HCT116 (cell line): Measurements from ENCODE around the gene ADORA1. TPM values are rescaled to one million over a fixed set of nuclear protein-coding genes. Genes with fewer than 3 reads are reported as not detected.

Experiments
- ATAC-seq: fragments of 200-7000 bp; cut with Tn5 transposase; 2 replicates; pipeline ENCODE4 v1.9.1; 2020; ENCODE audit warnings: mild to moderate bottlenecking, moderate library complexity
- BruUV-seq: library from RNA; stranded (reverse); fragments of 400-500 nt; replicated peaks from 2 replicates; lab custom pipeline; 2021; lab: Mats Ljungman, UMichigan
- CTCF ChIA-PET: fragments of 300-600 bp; sonication (Branson Sonifier 250); formaldehyde crosslinking; loops from one replicate; lab custom pipeline; 2021; ENCODE audit warnings: antibody characterized with exemption; lab: Charles Lee
- POLR2A ChIA-PET: fragments of 300-600, 350-600 bp; sonication (Branson Sonifier 250); formaldehyde crosslinking; loops from one replicate; lab custom pipeline; 2021; ENCODE audit warnings: antibody characterized with exemption; lab: Charles Lee
- RAD21 ChIA-PET, 2 experiments: fragments of 300-600 bp; sonication (Branson Sonifier 250); formaldehyde crosslinking; loops; one replicate each; lab custom pipeline; 2023; ENCODE audit warnings: low total read pairs in 2 of 2; ENCODE audit not compliant: uncharacterized antibody in 2 of 2, unreplicated experiment in 2 of 2, low non-redundant PET in 1 of 2; lab: Charles Lee
- DNase-seq: peaks from one replicate; pipeline ENCODE4 v3.0.0-alpha.2; 2010; ENCODE audit warnings: low read depth, low spot score
- H2AFZ ChIP-seq: fragments of 200-600 bp; shearing (Covaris generic), sonication (generic); 2 replicates; pipeline ENCODE4 v1.6.1; 2017; ENCODE audit warnings: low read depth, mixed run types, mixed read lengths, antibody characterized with exemption, low read length; ENCODE audit not compliant: poor library complexity, severe bottlenecking
- H3K27ac ChIP-seq: 2 replicates; pipeline ENCODE4 v1.5.1; 2012; ENCODE audit warnings: low read depth, low read length
- H3K27me3 ChIP-seq: fragments of 200-600 bp; sonication (generic); 2 replicates; pipeline ENCODE4 v1.6.1; 2016; ENCODE audit warnings: mixed run types, low read length, mixed read lengths; ENCODE audit not compliant: insufficient read depth
- H3K36me3 ChIP-seq, 2 experiments: fragments of 200-500 bp in 1 of 2; fragments of 200-600 bp in 1 of 2; sonication (Bioruptor generic) in 1 of 2; sonication (generic) in 1 of 2; 2 replicates each; pipeline versions ENCODE4 v1.5.1 to v1.6.1; 2014 to 2016; ENCODE audit warnings: low read length in 2 of 2, inconsistent platforms in 1 of 2, mixed read lengths in 1 of 2, mixed run types in 1 of 2; ENCODE audit not compliant: insufficient read depth in 2 of 2, control insufficient read depth in 1 of 2
- H3K4me1 ChIP-seq, 2 experiments: fragments of 200-600 bp in 1 of 2; sonication (generic) in 1 of 2; 2 replicates each; pipeline versions ENCODE4 v1.5.1 to v1.6.1; 2012 to 2017; ENCODE audit warnings: low read length in 2 of 2, inconsistent platforms in 1 of 2, mild to moderate bottlenecking in 1 of 2, mixed read lengths in 1 of 2, mixed run types in 1 of 2, moderate library complexity in 1 of 2; ENCODE audit not compliant: insufficient read depth in 2 of 2, control insufficient read depth in 1 of 2
- H3K4me2 ChIP-seq: fragments of 200-600 bp; sonication (generic); 2 replicates; pipeline ENCODE4 v1.6.1; 2017; ENCODE audit warnings: mixed run types, low read length, mixed read lengths
- H3K4me3 ChIP-seq, 2 experiments: fragments of 200-600 bp in 1 of 2; sonication (generic) in 1 of 2; replicated peaks in 1 of 2; 2 replicates each; pipeline ENCODE4 v1.5.1; 2011 to 2016; ENCODE audit warnings: low read length in 2 of 2, control low read depth in 1 of 2, low read depth in 1 of 2, mild to moderate bottlenecking in 1 of 2, mixed read lengths in 1 of 2, mixed run types in 1 of 2
- H3K79me2 ChIP-seq: fragments of 200-600 bp; sonication (generic); 2 replicates; pipeline ENCODE4 v1.6.1; 2017; ENCODE audit warnings: mild to moderate bottlenecking, mixed run types, low read length, moderate library complexity, mixed read lengths; ENCODE audit not compliant: insufficient read depth
- H3K9ac ChIP-seq: fragments of 200-600 bp; sonication (generic); 2 replicates; pipeline ENCODE4 v1.6.1; 2016; ENCODE audit warnings: low read length, mixed read lengths
- H3K9me2 ChIP-seq: fragments of 200-600 bp; sonication (generic), shearing (Covaris generic); 2 replicates; pipeline ENCODE4 v1.6.1; 2017; ENCODE audit warnings: mixed run types, mild to moderate bottlenecking, moderate library complexity; ENCODE audit not compliant: insufficient read depth
- H3K9me3 ChIP-seq, 2 experiments: fragments of 200-500 bp in 1 of 2; fragments of 200-600 bp in 1 of 2; sonication (Bioruptor generic) in 1 of 2; sonication (generic) in 1 of 2; 2 replicates each; pipeline ENCODE4 v1.6.1; 2014 to 2017; ENCODE audit warnings: low read length in 2 of 2, mixed read lengths in 2 of 2, inconsistent platforms in 1 of 2, low read depth in 1 of 2, mild to moderate bottlenecking in 1 of 2, mixed run types in 1 of 2, moderate library complexity in 1 of 2; ENCODE audit not compliant: control insufficient read depth in 1 of 2, insufficient read depth in 1 of 2
- H4K20me1 ChIP-seq: fragments of 200-600 bp; sonication (generic), shearing (Covaris generic); 2 replicates; pipeline ENCODE4 v1.6.1; 2017; ENCODE audit warnings: mixed run types, mild to moderate bottlenecking, moderate library complexity; ENCODE audit not compliant: insufficient read depth
- ATF3 ChIP-seq: IDR thresholded peaks from 2 replicates; pipeline ENCODE4 v1.6.1; 2012
- CBX3 ChIP-seq: IDR thresholded peaks from 2 replicates; pipeline ENCODE4 v1.6.1; 2012; ENCODE audit warnings: low read depth
- EGR1 ChIP-seq: IDR thresholded peaks from 2 replicates; pipeline ENCODE4 v1.6.1; 2012; ENCODE audit warnings: low read depth
- ELF1 ChIP-seq: IDR thresholded peaks from 2 replicates; pipeline ENCODE4 v1.6.1; 2012; ENCODE audit warnings: low read depth, borderline replicate concordance
- EZH2 ChIP-seq: fragments of 200-600 bp; sonication (generic); IDR thresholded peaks from 2 replicates; pipeline ENCODE4 v1.6.1; 2017; ENCODE audit warnings: antibody characterized with exemption, mixed run types
- EZH2phosphoT487 ChIP-seq: fragments of 200-600 bp; IDR thresholded peaks from 2 replicates; pipeline ENCODE4 v1.6.1; 2018; ENCODE audit warnings: antibody characterized with exemption, borderline replicate concordance
- FOSL1 ChIP-seq: IDR thresholded peaks from 2 replicates; pipeline ENCODE4 v1.6.1; 2012; ENCODE audit warnings: low read depth
- JUND ChIP-seq: IDR thresholded peaks from 2 replicates; pipeline ENCODE4 v1.6.1; 2012
- MAX ChIP-seq: IDR thresholded peaks from 2 replicates; pipeline ENCODE4 v1.6.1; 2012
- POLR2AphosphoS5 ChIP-seq: IDR thresholded peaks from 2 replicates; pipeline ENCODE4 v1.6.1; 2011; ENCODE audit warnings: mild to moderate bottlenecking, low read depth, low read length, moderate library complexity
- RAD21 ChIP-seq: IDR thresholded peaks from 2 replicates; pipeline ENCODE4 v1.6.1; 2012; ENCODE audit warnings: low read depth, mild to moderate bottlenecking
- SIN3A ChIP-seq: IDR thresholded peaks from 2 replicates; pipeline ENCODE4 v1.6.1; 2012; ENCODE audit warnings: low read depth
- SP1 ChIP-seq: IDR thresholded peaks from 2 replicates; pipeline ENCODE4 v1.6.1; 2012; ENCODE audit warnings: low read depth
- SRF ChIP-seq: IDR thresholded peaks from 2 replicates; pipeline ENCODE4 v1.6.1; 2012; ENCODE audit warnings: low read depth
- TCF7L2 ChIP-seq: IDR thresholded peaks from 2 replicates; pipeline ENCODE4 v1.7.0; 2011; ENCODE audit warnings: borderline replicate concordance, inconsistent platforms; ENCODE audit not compliant: insufficient read depth, insufficient read length; ENCODE audit errors: extremely low read depth
- YY1 ChIP-seq: IDR thresholded peaks from 2 replicates; pipeline ENCODE4 v1.6.1; 2011; ENCODE audit warnings: low read length, low read depth, moderate library complexity, mild to moderate bottlenecking; ENCODE audit not compliant: insufficient replicate concordance; ENCODE audit errors: extremely low read depth
- intact Hi-C: fragments of 100-400 bp; cut with micrococcal nuclease; formaldehyde crosslinking; loops from 2 replicates; pipeline ENCODE4 v1.10.0; 2022
- total RNA-seq: library from RNA; stranded (reverse); gene quantifications from one replicate; pipeline ENCODE4 v1.2.1, GENCODE V29; 2021; ENCODE audit not compliant: unreplicated experiment
- TF ChIP-seq, protein P1 (sequence below): IDR thresholded peaks from 2 replicates; pipeline ENCODE4 v1.6.1; 2012; ENCODE audit warnings: low read depth
- TF ChIP-seq, protein P2 (sequence below), 3 experiments: fragments of 200-600 bp in 1 of 3; sonication (generic) in 1 of 3; IDR thresholded peaks in 2 of 3; conservative IDR thresholded peaks in 1 of 3; 2 replicates each; pipeline ENCODE4 v1.5.1; 2012 to 2017; ENCODE audit warnings: low read depth in 2 of 3, low read length in 2 of 3, antibody characterized with exemption in 1 of 3, borderline replicate concordance in 1 of 3, control low read depth in 1 of 3, mild to moderate bottlenecking in 1 of 3, mixed read lengths in 1 of 3, mixed run types in 1 of 3, moderate library complexity in 1 of 3; ENCODE audit not compliant: insufficient read depth in 1 of 3
- TF ChIP-seq, protein P3 (sequence below): IDR thresholded peaks from 2 replicates; pipeline ENCODE4 v1.6.1; 2011; ENCODE audit warnings: mild to moderate bottlenecking, low read length, moderate library complexity; ENCODE audit not compliant: insufficient replicate concordance; ENCODE audit errors: extremely low read depth

Gene ADORA1
- total RNA-seq, 1 experiment from 2014 or later = 2.8 TPM

- Histone ChIP-seq H3K4me2 (0 out of 2 replicates have a peak overlapping the region, but pooled peaks have one; percentile 3), H2AFZ (no peak overlapping the region), H3K79me2 (no peaks in the 10 kb centered on the region), H3K27ac (no peak overlapping the region), H3K36me3 (no peaks in the 10 kb centered on the region), H3K9me2 (no peaks in the 10 kb centered on the region), H3K4me3 (no peak overlapping the region), H3K9ac (no peak overlapping the region), H3K4me1 (peaks cover 6 to 39% of the 10 kb centered on the region in 2 experiments; a peak in 3 of 4 replicates), H4K20me1 (no peaks in the 10 kb centered on the region), H3K27me3 (no peaks in the 10 kb centered on the region), H3K9me3 (no peaks in the 10 kb centered on the region)
- CTCF ChIA-PET = no interaction called here
- BruUV-seq = no TSS peak
- TF ChIP-seq JUND (no peak), ATF3 (no peak), ELF1 (no peak), EGR1 (no peak), POLR2AphosphoS5 (no peak), TCF7L2 (no peak), FOSL1 (no peak), YY1 (no peak), SRF (no peak), SIN3A (no peak), EZH2 (no peak), SP1 (no peak), MAX (no peak), CBX3 (no peak), RAD21 (no peak), EZH2phosphoT487 (no peak)
- TF ChIP-seq, protein P1, sequence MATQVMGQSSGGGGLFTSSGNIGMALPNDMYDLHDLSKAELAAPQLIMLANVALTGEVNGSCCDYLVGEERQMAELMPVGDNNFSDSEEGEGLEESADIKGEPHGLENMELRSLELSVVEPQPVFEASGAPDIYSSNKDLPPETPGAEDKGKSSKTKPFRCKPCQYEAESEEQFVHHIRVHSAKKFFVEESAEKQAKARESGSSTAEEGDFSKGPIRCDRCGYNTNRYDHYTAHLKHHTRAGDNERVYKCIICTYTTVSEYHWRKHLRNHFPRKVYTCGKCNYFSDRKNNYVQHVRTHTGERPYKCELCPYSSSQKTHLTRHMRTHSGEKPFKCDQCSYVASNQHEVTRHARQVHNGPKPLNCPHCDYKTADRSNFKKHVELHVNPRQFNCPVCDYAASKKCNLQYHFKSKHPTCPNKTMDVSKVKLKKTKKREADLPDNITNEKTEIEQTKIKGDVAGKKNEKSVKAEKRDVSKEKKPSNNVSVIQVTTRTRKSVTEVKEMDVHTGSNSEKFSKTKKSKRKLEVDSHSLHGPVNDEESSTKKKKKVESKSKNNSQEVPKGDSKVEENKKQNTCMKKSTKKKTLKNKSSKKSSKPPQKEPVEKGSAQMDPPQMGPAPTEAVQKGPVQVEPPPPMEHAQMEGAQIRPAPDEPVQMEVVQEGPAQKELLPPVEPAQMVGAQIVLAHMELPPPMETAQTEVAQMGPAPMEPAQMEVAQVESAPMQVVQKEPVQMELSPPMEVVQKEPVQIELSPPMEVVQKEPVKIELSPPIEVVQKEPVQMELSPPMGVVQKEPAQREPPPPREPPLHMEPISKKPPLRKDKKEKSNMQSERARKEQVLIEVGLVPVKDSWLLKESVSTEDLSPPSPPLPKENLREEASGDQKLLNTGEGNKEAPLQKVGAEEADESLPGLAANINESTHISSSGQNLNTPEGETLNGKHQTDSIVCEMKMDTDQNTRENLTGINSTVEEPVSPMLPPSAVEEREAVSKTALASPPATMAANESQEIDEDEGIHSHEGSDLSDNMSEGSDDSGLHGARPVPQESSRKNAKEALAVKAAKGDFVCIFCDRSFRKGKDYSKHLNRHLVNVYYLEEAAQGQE = no peak
- TF ChIP-seq, protein P2, sequence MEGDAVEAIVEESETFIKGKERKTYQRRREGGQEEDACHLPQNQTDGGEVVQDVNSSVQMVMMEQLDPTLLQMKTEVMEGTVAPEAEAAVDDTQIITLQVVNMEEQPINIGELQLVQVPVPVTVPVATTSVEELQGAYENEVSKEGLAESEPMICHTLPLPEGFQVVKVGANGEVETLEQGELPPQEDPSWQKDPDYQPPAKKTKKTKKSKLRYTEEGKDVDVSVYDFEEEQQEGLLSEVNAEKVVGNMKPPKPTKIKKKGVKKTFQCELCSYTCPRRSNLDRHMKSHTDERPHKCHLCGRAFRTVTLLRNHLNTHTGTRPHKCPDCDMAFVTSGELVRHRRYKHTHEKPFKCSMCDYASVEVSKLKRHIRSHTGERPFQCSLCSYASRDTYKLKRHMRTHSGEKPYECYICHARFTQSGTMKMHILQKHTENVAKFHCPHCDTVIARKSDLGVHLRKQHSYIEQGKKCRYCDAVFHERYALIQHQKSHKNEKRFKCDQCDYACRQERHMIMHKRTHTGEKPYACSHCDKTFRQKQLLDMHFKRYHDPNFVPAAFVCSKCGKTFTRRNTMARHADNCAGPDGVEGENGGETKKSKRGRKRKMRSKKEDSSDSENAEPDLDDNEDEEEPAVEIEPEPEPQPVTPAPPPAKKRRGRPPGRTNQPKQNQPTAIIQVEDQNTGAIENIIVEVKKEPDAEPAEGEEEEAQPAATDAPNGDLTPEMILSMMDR (IDR thresholded peaks at IDR 0.05 in 2 of 3, conservative IDR thresholded peaks at IDR 0.05 in 1 of 3; ENCODE audit: borderline replicate concordance in 1 of 3, insufficient read depth in 1 of 3, low read depth in 2 of 3, low read length in 2 of 3) = no peak
- TF ChIP-seq, protein P3, sequence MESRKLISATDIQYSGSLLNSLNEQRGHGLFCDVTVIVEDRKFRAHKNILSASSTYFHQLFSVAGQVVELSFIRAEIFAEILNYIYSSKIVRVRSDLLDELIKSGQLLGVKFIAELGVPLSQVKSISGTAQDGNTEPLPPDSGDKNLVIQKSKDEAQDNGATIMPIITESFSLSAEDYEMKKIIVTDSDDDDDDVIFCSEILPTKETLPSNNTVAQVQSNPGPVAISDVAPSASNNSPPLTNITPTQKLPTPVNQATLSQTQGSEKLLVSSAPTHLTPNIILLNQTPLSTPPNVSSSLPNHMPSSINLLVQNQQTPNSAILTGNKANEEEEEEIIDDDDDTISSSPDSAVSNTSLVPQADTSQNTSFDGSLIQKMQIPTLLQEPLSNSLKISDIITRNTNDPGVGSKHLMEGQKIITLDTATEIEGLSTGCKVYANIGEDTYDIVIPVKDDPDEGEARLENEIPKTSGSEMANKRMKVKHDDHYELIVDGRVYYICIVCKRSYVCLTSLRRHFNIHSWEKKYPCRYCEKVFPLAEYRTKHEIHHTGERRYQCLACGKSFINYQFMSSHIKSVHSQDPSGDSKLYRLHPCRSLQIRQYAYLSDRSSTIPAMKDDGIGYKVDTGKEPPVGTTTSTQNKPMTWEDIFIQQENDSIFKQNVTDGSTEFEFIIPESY = no peak
- intact Hi-C loops = no loop called here
- DNase-seq = no peak
- RAD21 ChIA-PET = no interaction called here
- no peak for ATAC-seq
- POLR2A ChIA-PET = no interaction called here
Measured at GRCh38 chr1:203156280-203156679, 28.8 kb downstream of the ADORA1 start.
